Stomach (tissue), 4 donors: ENCODE results near the gene CFAP20.

ENCODE experiments used
- CTCF ChIP-seq, 7 experiments: fragments of 450-650 bp in 4 of 7; fragments of 200-600 bp in 3 of 7; sonication (generic) in 3 of 7; IDR thresholded peaks; one replicate each; pipeline ENCODE4 v1.5.1; 2016 to 2019; ENCODE audit warnings: antibody characterized with exemption in 7 of 7, control low read depth in 2 of 7, mild to moderate bottlenecking in 1 of 7
- POLR2A ChIP-seq, 4 donors: fragments of 450-650 bp; IDR thresholded peaks; one replicate each; pipeline ENCODE4 v1.6.1; 2016; ENCODE audit warnings: antibody characterized with exemption in 4 of 4, control low read depth in 2 of 4, mild to moderate bottlenecking in 1 of 4, moderate library complexity in 1 of 4

- TF ChIP-seq CTCF (IDR thresholded peaks at IDR 0.05) (no peak), POLR2A (IDR thresholded peaks at IDR 0.05) (no peak)
Observed at GRCh38 chr16:58087209-58087913, 41.8 kb downstream of the CFAP20 start.
